ENCODE data around the gene CALHM6.
A peak's percentile ranks its signal among the peaks of the same experiment; 100 is the strongest.

- no peak for TF ChIP-seq ZMIZ1 (IDR thresholded peaks at IDR 0.05; ENCODE audit: low read depth in 2 of 2, low read length in 2 of 2)
- no peak for TF ChIP-seq ELK1 (CRISPR knock-in tag; IDR thresholded peaks at IDR 0.05)
- TF ChIP-seq YY1 (IDR thresholded peaks at IDR 0.05; ENCODE audit: borderline replicate concordance in 1 of 3, control insufficient read depth in 1 of 3, extremely low read depth in 1 of 3, insufficient read depth in 3 of 3, insufficient read length in 1 of 3, insufficient replicate concordance in 2 of 3, low read depth in 1 of 3, low read length in 2 of 3) = no peak
- TF ChIP-seq CSDE1 (IDR thresholded peaks at IDR 0.05) = no peak
- TF ChIP-seq ZNF239 (CRISPR knock-in tag; IDR thresholded peaks at IDR 0.05) = no peak
- no peak for TF ChIP-seq MEF2A (IDR thresholded peaks at IDR 0.05; ENCODE audit: control insufficient read depth, low read depth, low read length)
- no peak for TF ChIP-seq CEBPZ (IDR thresholded peaks at IDR 0.05; ENCODE audit: borderline replicate concordance, low read depth, low read length)
- TF ChIP-seq ZNF655 (CRISPR knock-in tag; IDR thresholded peaks at IDR 0.05) = no peak
- TF ChIP-seq RNF2 (IDR thresholded peaks at IDR 0.05) = 0 out of 2 replicates have a peak, but pooled peaks have one; percentile 20
- TF ChIP-seq MCM2 (IDR thresholded peaks at IDR 0.05; ENCODE audit: low read depth) = no peak
- no peak for TF ChIP-seq FOS (IDR thresholded peaks at IDR 0.05; ENCODE audit: extremely low read depth, insufficient read length)
- no peak for TF ChIP-seq POLR2AphosphoS5 (IDR thresholded peaks at IDR 0.05; ENCODE audit: control insufficient read depth, insufficient read depth, low read depth, low read length)
- no peak for TF ChIP-seq ZZZ3 (IDR thresholded peaks at IDR 0.05)
These were observed 21.6 kb upstream of the CALHM6 start for GRCh38 chr6:116439522-116440051.
